ENCODE data around the gene TSPAN4.

TSPAN4 gene

DNA sequence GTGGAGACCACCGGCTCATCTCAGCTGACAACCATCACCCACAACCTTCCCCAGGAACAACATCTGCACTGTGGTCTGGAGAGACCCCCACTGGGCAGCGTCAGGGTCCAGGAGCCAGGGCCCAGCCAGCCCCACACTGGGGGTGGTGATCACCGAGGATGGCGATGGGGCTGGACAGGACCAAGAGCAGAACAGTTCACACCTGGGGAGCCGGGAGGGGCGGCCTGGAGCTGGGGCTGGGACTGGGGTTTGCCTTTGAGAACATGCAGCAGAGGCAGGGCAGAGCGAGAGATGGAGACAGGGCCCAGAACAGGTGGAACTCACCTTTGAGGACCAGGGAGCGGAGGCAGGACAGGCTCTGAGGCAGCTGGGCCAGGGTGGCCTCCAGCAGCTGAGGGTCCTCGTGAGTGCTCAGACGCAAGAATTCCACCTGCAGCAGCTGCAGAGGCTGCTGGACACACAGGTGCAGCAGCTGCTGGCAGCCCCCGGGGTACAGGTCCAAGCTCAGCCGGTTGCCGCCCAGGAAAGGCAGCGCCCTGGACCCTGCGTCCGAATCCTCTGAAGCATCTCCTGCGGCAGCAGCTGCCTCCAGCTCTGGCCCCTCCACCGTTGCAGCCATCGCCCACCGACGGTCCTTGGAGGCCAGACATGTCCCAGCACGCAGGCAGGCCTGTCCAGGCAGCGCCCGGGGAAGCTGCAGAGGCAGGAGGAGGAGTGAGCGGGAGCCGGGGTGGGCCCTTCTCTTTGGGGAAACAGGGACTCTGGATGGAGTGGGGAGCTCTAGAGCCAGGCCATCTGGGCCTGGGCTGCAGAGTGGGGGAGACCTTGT lies 38.7 kb upstream of the TSPAN4 start (continued):
- TF ChIP-seq ZNF311 (tag by site-specific recombination; IDR thresholded peaks at IDR 0.05; ENCODE audit: borderline replicate concordance) (no peak), ZNF202 (tag by site-specific recombination; IDR thresholded peaks at IDR 0.05; ENCODE audit: borderline replicate concordance) (no peak), ZNF184 (tag by site-specific recombination; IDR thresholded peaks at IDR 0.05) (no peak), ZNF629 (tag by site-specific recombination; IDR thresholded peaks at IDR 0.05) (0 out of 2 replicates have a peak, but pooled peaks have one; percentile 32), ZNF791 (tag by site-specific recombination; IDR thresholded peaks at IDR 0.05) (no peak), KLF1 (tag by site-specific recombination; IDR thresholded peaks at IDR 0.05) (no peak), ZIC2 (tag by site-specific recombination; IDR thresholded peaks at IDR 0.05) (no peak), ZNF211 (tag by site-specific recombination; IDR thresholded peaks at IDR 0.05; ENCODE audit: low read depth) (no peak), ZNF514 (tag by site-specific recombination; IDR thresholded peaks at IDR 0.05) (no peak), ZNF670 (tag by site-specific recombination; IDR thresholded peaks at IDR 0.05; ENCODE audit: low read depth) (no peak), ZNF830 (tag by site-specific recombination; IDR thresholded peaks at IDR 0.05; ENCODE audit: low read depth) (no peak), OVOL3 (tag by site-specific recombination; IDR thresholded peaks at IDR 0.05) (no peak), GLIS2 (tag by site-specific recombination; IDR thresholded peaks at IDR 0.05) (no peak), BCL11A (tag by site-specific recombination; IDR thresholded peaks at IDR 0.05; ENCODE audit: low read depth) (no peak), ZFP69B (tag by site-specific recombination; IDR thresholded peaks at IDR 0.05) (peak; percentile 85), ZNF768 (tag by site-specific recombination; IDR thresholded peaks at IDR 0.05) (no peak), ZNF266 (tag by site-specific recombination; IDR thresholded peaks at IDR 0.05; ENCODE audit: low read depth) (no peak), ZNF433 (tag by site-specific recombination; IDR thresholded peaks at IDR 0.05; ENCODE audit: low read depth) (no peak), PRDM1 (tag by site-specific recombination; IDR thresholded peaks at IDR 0.05) (no peak), ZBTB48 (tag by site-specific recombination; IDR thresholded peaks at IDR 0.05) (no peak), FEZF1 (tag by site-specific recombination; IDR thresholded peaks at IDR 0.05) (no peak), ZNF510 (tag by site-specific recombination; IDR thresholded peaks at IDR 0.05; ENCODE audit: insufficient replicate concordance) (no peak), ZNF354C (tag by site-specific recombination; IDR thresholded peaks at IDR 0.05; ENCODE audit: borderline replicate concordance, low read depth) (no peak), ZFP3 (tag by site-specific recombination; IDR thresholded peaks at IDR 0.05; ENCODE audit: low read depth) (no peak)
- TF ChIP-seq, protein P1, sequence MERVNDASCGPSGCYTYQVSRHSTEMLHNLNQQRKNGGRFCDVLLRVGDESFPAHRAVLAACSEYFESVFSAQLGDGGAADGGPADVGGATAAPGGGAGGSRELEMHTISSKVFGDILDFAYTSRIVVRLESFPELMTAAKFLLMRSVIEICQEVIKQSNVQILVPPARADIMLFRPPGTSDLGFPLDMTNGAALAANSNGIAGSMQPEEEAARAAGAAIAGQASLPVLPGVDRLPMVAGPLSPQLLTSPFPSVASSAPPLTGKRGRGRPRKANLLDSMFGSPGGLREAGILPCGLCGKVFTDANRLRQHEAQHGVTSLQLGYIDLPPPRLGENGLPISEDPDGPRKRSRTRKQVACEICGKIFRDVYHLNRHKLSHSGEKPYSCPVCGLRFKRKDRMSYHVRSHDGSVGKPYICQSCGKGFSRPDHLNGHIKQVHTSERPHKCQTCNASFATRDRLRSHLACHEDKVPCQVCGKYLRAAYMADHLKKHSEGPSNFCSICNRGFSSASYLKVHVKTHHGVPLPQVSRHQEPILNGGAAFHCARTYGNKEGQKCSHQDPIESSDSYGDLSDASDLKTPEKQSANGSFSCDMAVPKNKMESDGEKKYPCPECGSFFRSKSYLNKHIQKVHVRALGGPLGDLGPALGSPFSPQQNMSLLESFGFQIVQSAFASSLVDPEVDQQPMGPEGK (tag by site-specific recombination; IDR thresholded peaks at IDR 0.05), result peak; percentile 44; the same call in 1 of the 2 replicates
- TF ChIP-seq, protein P2, sequence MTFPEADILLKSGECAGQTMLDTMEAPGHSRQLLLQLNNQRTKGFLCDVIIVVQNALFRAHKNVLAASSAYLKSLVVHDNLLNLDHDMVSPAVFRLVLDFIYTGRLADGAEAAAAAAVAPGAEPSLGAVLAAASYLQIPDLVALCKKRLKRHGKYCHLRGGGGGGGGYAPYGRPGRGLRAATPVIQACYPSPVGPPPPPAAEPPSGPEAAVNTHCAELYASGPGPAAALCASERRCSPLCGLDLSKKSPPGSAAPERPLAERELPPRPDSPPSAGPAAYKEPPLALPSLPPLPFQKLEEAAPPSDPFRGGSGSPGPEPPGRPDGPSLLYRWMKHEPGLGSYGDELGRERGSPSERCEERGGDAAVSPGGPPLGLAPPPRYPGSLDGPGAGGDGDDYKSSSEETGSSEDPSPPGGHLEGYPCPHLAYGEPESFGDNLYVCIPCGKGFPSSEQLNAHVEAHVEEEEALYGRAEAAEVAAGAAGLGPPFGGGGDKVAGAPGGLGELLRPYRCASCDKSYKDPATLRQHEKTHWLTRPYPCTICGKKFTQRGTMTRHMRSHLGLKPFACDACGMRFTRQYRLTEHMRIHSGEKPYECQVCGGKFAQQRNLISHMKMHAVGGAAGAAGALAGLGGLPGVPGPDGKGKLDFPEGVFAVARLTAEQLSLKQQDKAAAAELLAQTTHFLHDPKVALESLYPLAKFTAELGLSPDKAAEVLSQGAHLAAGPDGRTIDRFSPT (tag by site-specific recombination; IDR thresholded peaks at IDR 0.05), result peak; percentile 37; the same call in 1 of the 2 replicates
- TF ChIP-seq, protein P3, sequence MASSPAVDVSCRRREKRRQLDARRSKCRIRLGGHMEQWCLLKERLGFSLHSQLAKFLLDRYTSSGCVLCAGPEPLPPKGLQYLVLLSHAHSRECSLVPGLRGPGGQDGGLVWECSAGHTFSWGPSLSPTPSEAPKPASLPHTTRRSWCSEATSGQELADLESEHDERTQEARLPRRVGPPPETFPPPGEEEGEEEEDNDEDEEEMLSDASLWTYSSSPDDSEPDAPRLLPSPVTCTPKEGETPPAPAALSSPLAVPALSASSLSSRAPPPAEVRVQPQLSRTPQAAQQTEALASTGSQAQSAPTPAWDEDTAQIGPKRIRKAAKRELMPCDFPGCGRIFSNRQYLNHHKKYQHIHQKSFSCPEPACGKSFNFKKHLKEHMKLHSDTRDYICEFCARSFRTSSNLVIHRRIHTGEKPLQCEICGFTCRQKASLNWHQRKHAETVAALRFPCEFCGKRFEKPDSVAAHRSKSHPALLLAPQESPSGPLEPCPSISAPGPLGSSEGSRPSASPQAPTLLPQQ (tag by site-specific recombination; IDR thresholded peaks at IDR 0.05), result peak; percentile 82
- TF ChIP-seq, protein P4, sequence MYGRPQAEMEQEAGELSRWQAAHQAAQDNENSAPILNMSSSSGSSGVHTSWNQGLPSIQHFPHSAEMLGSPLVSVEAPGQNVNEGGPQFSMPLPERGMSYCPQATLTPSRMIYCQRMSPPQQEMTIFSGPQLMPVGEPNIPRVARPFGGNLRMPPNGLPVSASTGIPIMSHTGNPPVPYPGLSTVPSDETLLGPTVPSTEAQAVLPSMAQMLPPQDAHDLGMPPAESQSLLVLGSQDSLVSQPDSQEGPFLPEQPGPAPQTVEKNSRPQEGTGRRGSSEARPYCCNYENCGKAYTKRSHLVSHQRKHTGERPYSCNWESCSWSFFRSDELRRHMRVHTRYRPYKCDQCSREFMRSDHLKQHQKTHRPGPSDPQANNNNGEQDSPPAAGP (tag by site-specific recombination; IDR thresholded peaks at IDR 0.05), result 0 out of 2 replicates have a peak, but pooled peaks have one; percentile 16
- TF ChIP-seq, protein P5, sequence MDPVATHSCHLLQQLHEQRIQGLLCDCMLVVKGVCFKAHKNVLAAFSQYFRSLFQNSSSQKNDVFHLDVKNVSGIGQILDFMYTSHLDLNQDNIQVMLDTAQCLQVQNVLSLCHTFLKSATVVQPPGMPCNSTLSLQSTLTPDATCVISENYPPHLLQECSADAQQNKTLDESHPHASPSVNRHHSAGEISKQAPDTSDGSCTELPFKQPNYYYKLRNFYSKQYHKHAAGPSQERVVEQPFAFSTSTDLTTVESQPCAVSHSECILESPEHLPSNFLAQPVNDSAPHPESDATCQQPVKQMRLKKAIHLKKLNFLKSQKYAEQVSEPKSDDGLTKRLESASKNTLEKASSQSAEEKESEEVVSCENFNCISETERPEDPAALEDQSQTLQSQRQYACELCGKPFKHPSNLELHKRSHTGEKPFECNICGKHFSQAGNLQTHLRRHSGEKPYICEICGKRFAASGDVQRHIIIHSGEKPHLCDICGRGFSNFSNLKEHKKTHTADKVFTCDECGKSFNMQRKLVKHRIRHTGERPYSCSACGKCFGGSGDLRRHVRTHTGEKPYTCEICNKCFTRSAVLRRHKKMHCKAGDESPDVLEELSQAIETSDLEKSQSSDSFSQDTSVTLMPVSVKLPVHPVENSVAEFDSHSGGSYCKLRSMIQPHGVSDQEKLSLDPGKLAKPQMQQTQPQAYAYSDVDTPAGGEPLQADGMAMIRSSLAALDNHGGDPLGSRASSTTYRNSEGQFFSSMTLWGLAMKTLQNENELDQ (tag by site-specific recombination; IDR thresholded peaks at IDR 0.05; ENCODE audit: low read depth), result no peak
- TF ChIP-seq, protein P6, sequence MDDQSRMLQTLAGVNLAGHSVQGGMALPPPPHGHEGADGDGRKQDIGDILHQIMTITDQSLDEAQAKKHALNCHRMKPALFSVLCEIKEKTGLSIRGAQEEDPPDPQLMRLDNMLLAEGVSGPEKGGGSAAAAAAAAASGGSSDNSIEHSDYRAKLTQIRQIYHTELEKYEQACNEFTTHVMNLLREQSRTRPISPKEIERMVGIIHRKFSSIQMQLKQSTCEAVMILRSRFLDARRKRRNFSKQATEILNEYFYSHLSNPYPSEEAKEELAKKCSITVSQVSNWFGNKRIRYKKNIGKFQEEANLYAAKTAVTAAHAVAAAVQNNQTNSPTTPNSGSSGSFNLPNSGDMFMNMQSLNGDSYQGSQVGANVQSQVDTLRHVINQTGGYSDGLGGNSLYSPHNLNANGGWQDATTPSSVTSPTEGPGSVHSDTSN (CRISPR knock-in tag; IDR thresholded peaks at IDR 0.05), result peak; percentile 60; the same call in 1 of the 2 replicates

All from HEK293 (cell line).